ENCODE measurements around the gene ZDHHC4. TPM values are rescaled to one million over a fixed set of nuclear protein-coding genes. Genes with fewer than 3 reads are reported as not detected.

The ZDHHC4 gene
- total RNA-seq, 1 donor from 2014 or later: 5.1 TPM

DNA sequence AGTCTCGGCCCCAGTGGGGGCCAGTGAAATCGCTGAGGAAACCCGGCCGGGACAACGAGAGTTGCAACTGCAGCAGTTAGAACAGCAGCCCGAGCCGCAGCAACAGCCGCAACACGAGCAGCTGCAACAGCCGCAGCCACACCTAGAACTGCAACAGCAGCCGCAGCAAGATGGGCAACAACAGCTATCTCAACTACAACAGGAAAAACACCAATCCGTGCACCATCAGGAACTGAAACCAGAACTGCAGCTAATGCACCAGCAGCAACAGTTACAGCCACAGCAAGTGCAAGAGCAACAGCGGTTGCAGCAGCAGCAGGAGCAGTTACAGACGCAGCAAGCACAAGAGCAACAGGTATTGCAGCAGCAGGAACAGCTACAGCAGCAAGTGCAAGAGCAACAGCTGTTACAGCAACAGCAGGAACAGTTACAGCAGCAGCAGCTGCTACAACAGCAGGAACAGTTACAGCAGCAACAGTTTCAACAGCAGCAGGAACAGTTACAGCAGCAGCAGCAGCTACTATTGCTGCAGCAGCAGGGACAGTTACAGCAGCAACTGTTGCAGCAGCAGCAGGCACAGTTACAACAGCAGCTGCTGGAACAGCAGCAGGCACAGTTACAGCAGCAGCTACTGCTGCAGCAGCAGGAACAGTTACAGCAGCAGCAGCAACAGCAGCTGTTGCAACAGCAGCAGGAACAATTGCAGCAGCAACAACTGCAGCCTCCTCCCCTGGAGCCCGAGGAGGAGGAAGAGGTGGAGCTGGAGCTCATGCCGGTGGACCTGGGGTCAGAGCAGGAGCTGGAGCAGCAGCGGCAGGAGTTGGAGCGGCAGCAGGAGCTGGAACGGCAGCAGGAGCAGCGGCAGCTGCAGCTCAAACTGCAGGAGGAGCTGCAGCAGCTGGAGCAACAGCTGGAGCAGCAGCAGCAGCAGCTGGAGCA is 44.2 kb downstream of the ZDHHC4 start:
- Histone ChIP-seq H3K36me3 (peaks cover 20 to 32% of the 10 kb centered on the region in 2 donors), H3K4me3 (no peak overlapping the region)

DNA sequence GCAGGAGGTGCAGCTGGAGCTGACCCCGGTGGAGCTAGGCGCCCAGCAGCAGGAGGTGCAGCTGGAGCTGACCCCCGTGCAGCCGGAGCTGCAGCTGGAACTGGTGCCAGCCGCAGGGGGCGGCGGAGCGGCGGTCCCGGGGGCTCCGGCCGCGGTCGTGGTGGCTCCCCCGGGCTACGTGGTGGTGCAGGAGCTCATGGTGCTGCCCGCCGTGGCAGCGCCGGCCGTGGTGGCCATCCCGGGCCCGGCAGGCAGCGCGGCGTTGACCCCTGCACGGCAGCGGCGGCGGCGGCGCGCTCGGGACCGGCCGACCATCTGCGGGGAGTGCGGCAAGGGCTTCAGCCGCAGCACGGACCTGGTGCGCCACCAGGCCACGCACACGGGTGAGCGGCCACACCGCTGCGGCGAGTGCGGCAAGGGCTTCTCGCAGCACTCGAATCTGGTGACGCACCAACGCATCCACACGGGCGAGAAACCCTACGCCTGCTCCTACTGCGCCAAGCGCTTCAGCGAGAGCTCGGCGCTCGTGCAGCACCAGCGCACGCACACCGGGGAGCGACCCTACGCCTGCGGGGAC is 45.0 kb downstream of the ZDHHC4 start:
- H3K36me3 ChIP-seq: peaks cover 20 to 32% of the 10 kb centered on the region in 2 donors
- no peak overlapping the region for H3K4me3 ChIP-seq
- H3K9me3 ChIP-seq: no peaks in the 10 kb centered on the region
- no peak for DNase-seq (ENCODE audit: low spot score in 2 of 2)
- no peaks in the 10 kb centered on the region for H3K4me1 ChIP-seq
- no peaks in the 10 kb centered on the region for H3K27me3 ChIP-seq
- intact Hi-C loops (cut with DNase I): no loop called here
- TF ChIP-seq, protein P1, sequence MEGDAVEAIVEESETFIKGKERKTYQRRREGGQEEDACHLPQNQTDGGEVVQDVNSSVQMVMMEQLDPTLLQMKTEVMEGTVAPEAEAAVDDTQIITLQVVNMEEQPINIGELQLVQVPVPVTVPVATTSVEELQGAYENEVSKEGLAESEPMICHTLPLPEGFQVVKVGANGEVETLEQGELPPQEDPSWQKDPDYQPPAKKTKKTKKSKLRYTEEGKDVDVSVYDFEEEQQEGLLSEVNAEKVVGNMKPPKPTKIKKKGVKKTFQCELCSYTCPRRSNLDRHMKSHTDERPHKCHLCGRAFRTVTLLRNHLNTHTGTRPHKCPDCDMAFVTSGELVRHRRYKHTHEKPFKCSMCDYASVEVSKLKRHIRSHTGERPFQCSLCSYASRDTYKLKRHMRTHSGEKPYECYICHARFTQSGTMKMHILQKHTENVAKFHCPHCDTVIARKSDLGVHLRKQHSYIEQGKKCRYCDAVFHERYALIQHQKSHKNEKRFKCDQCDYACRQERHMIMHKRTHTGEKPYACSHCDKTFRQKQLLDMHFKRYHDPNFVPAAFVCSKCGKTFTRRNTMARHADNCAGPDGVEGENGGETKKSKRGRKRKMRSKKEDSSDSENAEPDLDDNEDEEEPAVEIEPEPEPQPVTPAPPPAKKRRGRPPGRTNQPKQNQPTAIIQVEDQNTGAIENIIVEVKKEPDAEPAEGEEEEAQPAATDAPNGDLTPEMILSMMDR (IDR thresholded peaks at IDR 0.05): no peak
- H3K27ac ChIP-seq: no peak overlapping the region

More for the DNA sequence above, 44.2 kb downstream of the ZDHHC4 start:
- DNase-seq (ENCODE audit: low spot score in 2 of 2): no peak
- TF ChIP-seq, protein P1 (IDR thresholded peaks at IDR 0.05): no peak
- intact Hi-C loops (cut with DNase I): no loop called here
- Histone ChIP-seq H3K4me1 (peaks cover 1 to 5% of the 10 kb centered on the region in 2 donors), H3K27ac (no peak overlapping the region), H3K9me3 (no peaks in the 10 kb centered on the region), H3K27me3 (no peaks in the 10 kb centered on the region)

DNA sequence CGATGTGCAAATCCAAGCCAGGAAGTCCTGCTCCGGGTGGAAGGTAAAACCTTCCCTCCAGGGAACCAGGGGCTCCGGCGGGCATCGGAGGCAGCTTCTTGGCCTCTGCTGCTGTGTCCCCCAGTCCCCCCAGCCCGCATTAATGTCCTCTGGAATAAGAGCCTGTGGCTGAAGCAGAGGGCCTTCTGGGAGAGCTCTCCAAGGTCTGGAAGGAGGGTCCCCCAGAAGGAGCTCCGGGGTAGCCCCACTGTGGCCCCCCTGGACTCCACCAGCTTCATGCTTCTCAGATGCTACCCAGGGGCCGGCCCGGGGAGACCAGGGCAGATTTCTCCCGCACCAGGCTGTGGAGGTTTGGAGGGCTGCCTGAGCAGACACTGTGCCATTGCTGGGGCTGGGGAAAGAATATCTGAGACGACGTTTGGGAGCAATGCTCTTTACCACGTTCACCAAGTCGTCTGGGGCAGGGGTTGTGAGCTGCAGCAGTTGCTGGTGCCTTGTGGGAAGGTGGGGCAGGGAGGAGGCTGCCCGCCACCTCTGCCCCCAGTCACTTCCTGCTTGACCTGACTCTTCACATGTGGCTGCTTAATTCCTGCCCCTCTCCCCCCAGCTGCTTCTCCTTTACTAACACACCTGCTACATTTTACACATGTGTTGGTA is 46.5 kb downstream of the ZDHHC4 start:
- peaks cover 15 to 27% of the 10 kb centered on the region in 2 donors for H3K36me3 ChIP-seq
- H3K4me3 ChIP-seq: no peak overlapping the region

DNA sequence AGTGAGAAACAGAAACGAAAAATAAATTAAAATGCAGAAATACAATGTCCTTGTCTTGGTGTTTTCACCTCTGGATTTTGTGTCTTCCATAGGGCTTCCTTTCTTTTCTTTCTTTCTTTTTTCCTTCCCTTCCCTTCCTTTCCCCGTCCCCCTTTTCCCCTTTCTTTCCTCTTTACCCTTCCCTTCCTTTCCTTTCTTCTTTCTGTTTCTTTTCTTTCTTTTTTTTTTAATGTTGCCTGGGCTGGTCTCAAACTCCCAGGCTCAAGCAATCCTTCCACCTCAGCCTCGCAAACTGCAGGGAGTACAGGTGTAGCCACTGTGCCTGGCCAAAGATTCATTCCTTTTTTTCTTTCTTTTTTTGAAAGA is 47.0 kb downstream of the ZDHHC4 start:
- intact Hi-C loops (cut with DNase I): no loop called here
- Histone ChIP-seq H3K27me3 (no peaks in the 10 kb centered on the region), H3K9me3 (no peaks in the 10 kb centered on the region), H3K4me3 (no peak overlapping the region), H3K36me3 (peaks cover 15 to 27% of the 10 kb centered on the region in 2 donors), H3K4me1 (no peaks in the 10 kb centered on the region), H3K27ac (no peak overlapping the region)
- TF ChIP-seq, protein P1 (IDR thresholded peaks at IDR 0.05): no peak
- DNase-seq (ENCODE audit: low spot score in 2 of 2): no peak

More for the DNA sequence above, 46.5 kb downstream of the ZDHHC4 start:
- intact Hi-C loops (cut with DNase I): no loop called here
- H3K27ac ChIP-seq: no peak overlapping the region
- TF ChIP-seq, protein P1 (IDR thresholded peaks at IDR 0.05): no peak
- H3K9me3 ChIP-seq: no peaks in the 10 kb centered on the region
- H3K4me1 ChIP-seq: no peaks in the 10 kb centered on the region
- no peak for DNase-seq (ENCODE audit: low spot score in 2 of 2)
- no peaks in the 10 kb centered on the region for H3K27me3 ChIP-seq

DNA sequence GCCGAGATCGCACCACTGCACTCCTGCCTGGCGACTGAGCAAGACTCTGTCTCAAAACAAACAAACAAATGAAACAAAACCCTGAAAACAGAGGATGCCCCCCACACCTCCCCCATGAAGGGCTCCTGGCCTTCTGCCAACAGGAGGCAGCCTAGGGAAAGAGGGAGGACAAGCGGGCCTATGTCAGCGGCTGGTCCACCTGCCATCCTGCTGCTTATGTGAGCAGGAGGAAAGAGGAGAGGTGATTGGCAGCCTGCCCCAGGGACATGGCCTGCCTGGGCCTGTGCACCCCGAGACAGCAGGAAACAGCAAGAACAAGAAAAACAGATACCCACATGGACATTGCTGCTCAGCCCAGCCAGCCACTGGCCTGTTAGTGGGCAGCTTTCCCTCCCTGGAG is 50.8 kb downstream of the ZDHHC4 start:
- Histone ChIP-seq H3K27me3 (no peaks in the 10 kb centered on the region), H3K4me1 (no peaks in the 10 kb centered on the region), H3K27ac (no peak overlapping the region), H3K4me3 (no peak overlapping the region), H3K9me3 (no peaks in the 10 kb centered on the region), H3K36me3 (peaks cover 2 to 9% of the 10 kb centered on the region in 2 donors)
- no peak for DNase-seq (ENCODE audit: low spot score in 2 of 2)
- TF ChIP-seq, protein P1 (IDR thresholded peaks at IDR 0.05): no peak
- intact Hi-C loops (cut with DNase I): no loop called here

All from ascending aorta (tissue), 2 donors.